GM19351 (cell line): ENCODE results near the gene PRKD1.

Experiments
- ATAC-seq: cut with Tn5 transposase; IDR thresholded peaks from one replicate; pipeline ENCODE4 v1.9.1; 2021; ENCODE audit warnings: mild to moderate bottlenecking, moderate library complexity; ENCODE audit not compliant: unreplicated experiment

The PRKD1 gene

DNA sequence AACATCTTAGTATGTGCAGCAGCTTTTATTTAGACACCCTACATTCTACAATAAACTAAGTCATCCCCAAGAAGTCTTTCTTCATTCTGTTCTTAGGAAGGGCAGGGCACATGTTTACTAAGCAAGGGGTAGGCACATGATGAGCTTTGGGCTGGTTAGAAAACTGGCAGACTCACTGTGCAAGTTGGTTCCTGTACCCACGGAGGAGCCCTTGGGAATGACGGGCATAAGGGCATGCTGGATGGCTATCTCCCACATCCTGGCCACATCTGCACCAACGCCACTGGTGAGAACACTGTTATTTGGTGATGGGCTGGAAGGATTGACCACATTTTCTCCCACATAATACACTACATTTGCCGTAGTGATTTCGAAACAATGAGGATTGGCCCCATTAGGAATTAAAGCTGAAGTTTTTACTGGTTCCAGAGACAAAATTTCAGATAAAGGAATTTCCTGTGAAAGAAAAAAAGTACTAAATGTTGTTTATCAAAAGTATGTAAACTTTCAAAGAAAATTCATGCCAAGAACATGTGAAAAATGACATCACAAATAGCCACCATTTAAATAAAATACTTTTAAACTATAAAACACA is 297.0 kb downstream of the PRKD1 start:
- ATAC-seq = no peak

DNA sequence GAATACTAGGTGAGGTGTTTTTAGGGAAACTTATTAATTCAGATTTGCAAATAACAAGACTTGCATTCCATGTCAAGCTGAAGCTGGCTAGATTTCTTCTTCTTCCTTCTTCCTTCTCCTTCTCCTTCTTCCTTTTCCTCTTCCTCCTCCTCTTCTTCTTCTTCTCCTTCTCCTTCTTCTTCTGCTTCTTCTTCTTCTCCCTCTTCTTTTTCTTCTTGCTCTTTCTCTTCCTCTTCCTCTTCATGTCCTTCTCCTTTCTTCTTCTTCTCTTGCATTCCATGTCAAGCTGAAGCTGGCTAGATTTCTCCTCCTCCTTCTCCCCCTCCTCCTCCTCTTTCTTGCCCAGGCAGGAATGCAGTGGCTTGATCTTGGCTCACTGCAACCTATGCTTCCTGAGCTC is 297.8 kb downstream of the PRKD1 start:
- no peak for ATAC-seq

DNA sequence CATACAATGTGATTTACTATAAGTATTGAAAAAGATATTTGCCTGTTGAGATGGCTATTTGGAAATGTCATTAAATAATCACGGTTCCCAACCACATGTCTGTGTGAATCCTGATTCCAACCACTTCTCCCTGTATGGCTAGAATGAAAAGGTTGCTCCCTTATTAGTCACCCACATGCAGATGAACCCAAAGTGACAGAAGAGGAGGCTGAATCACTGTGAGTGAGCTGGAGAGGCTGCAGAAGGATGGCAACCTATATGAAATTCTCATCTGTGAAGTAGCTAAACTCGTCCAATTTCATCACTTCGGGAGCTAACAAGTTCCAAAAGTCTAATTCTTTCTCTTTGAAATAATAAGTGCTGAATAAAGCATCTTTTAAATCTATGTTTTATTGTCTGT is 300.5 kb downstream of the PRKD1 start:
- no peak for ATAC-seq

DNA sequence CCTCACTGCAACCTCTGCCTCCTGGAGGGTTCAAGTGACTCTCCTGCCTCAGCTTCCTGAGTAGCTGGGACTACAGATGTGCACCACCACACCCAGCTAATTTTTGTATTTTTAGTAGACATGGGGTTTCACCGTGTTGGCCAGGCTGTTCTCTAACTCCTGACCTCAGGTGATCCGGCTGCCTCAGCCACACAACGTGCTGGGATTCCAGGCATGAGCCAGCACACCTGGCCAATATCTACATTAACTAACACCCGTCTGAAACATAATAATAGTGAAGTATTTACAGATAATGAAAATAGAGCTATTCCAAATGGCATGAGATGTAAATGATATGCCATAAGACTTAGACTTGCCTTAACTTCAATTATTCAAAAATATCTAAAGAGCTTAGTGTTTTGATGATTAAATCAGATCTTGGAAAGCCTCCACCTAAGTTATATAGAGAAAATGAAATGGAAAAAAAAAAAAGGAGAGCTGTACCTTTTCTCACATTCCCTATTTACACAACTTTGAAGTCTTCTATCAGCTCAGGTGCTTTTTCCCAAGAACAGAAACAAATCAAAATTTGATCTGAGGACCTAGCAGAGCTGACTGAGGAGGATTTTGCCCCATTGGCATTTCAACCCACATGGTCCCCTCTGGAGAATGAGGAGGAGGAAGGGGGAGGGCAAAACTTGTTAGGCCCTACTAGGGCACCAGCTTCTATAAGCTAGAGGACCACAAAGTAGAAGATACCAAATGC is 309.2 kb downstream of the PRKD1 start:
- ATAC-seq = no peak

DNA sequence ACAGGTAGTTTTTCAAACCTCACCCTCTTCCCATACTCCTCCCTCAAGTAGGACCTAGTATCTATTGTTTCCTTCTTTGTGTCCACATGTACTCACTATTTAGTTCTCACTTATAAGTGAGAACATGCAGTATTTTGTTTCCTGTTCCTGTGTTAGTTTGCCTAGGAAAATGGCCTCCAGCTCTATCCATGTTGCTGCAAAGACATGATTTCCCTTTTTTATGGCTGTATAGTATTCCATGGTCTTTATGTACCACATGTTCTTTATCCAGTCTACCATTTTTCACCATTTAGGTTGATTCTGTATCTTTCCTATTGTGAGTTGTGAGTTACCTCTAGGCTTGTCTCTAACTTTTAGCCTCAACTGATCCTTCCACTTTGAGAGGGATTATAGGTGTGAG is 310.7 kb downstream of the PRKD1 start:
- ATAC-seq = no peak

DNA sequence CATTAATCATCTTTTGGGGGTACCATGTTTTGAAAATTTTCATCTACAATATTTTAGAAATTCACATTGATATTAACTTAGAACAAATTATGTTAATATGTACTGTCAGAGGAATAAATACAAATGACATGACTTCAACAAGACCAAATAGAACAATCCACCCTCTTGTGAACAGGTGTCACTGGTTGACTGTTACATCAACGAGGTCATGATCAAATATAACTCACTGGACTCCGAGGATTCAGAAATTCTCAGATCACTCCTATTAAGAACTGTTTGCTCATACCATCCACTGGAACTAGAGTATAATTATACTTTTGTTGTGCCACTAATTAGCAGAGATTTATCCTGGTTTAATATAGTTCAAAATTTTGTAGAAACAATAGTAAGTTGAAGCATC is 318.8 kb downstream of the PRKD1 start:
- ATAC-seq = no peak

DNA sequence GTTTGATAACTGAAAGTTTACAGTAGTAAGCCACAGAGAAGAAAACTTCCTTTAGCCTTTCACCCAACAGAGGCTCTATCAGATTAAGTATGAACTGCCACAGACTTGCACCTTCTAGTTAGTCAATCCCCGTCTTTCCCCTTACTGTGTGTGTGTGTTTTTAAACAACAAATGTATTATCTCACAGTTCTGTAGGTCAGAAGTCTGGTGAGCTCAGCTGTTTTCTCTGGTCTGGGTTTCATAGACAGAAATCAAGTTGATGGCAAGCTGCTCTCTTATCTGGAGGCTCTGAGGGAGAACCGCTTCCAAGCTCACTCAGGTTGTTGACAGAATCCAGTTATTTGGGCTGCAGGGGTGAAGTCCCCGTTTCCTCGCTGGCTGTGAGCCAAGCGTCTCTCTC is 320.5 kb downstream of the PRKD1 start:
- no peak for ATAC-seq

DNA sequence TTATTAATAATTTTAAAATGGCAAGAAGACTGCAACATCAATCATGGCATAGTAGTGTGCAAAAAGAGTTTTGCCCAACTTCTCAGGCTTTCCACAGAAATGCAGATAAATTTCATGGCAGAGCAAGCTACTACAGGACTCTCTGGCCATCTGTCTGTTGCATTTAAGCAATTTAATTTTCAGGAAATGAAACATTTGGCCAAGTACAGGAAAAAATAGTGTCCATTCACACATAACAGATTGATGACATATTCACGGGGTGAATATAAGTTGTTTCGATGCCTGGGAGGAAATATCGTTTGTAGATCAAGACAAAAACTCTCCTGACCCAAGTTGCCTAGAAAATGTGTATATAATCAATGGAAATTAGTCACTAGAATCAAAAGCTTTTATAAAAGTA is 324.0 kb downstream of the PRKD1 start:
- ATAC-seq = no peak

DNA sequence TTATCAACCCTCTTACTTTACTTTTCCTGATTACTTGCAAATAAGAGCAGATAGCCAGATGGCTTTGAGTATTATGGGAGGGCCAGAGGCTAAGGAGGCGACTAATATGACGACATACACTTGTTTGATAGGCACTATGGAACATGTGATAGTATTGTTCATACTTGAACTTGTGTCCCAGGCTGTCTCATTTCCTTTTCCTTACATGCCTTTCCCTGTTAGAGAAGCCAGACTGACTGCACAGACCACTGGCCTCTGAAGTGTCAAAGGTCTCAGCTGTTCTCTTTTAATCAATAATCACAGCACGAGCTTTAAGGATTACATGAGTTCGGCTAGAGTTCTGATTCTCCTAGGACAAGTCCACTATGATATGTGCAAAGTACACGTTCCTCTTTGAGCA is 326.0 kb downstream of the PRKD1 start:
- no peak for ATAC-seq

DNA sequence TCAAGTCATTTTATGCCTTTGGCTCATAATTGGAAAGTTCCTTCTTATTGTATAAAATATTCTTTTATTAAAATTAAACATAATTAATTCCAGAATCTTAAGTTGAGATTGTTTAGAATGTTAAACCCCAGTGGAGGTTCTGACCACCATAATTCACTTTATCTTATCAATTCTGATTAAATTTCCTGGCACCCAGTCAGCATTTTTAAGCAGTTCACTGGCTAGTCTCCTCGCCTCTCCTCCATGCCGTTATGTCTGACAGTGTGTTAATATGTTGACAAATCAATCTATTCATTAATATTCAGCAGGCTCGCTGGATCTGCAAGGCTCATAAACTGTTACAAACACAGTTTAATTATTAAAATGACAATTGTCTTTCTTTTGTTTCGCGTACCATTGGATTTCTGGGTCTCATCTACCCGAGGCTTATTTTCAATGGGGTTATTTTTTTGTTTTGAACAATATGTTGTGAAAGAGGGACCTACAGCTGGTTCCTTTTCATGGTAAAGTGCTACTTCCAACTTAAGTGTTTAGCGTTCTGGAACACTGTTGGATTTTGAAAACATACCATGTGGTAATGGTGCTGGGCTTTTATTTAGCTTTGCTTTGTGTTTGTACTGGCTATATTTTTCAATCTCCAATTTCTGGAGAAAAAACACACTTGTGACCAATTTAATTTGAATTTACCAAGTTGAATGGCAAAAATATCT is 339.7 kb downstream of the PRKD1 start:
- no peak for ATAC-seq

DNA sequence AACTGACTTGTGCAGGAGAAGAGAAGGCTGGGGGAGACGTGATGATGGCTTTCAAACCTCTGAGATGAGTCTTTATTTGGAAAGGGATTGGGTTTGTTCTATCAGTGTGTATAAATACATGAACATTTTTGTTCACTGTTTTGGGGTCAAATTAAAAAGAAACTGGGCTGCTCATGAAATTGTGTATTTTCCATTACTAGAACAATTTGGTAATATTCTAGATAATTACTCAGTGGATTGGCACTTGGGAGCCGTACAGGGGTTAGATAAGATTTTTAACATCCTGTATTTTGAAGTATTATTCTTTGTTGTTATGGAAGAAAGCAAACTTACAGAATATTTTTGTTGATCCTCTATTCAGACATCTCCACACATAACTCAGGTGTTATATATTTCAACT is 340.6 kb downstream of the PRKD1 start:
- ATAC-seq = no peak

DNA sequence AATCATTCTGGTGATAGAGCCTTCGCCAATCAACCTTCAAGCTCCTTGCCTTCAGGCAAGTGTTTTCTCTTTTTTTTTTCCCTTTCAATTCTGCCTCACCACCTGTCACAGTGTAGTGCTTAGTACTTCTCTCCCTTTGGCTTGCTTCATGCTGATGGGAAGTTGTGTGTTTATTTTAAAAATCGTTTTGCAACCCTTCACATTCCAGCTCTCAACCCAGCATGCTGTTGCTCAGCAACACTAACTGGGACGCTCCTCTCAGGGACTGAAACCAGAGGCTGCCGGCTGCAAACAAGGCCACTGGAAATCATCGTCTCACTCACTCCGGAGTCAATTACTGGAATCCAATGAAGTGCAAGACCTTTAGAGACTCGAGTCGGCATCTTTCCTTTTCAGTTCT is 342.7 kb downstream of the PRKD1 start:
- ATAC-seq = no peak

DNA sequence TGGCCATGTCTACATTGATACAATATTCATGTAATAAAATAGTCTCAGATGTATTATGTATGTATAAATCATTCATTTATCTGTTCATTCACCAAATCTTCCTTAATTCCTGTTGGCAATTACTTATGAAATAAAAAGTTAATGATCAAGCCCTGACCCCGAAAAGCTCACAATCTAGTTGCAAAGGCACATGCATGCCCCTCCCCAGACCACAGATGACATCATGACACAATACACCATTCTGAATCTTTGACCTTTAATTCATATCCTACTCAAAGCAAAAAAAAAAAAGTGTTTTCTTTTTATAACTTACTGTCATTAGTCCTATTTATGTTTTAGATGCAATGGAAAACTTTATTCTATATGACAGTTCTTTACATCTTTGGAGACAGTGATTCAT is 346.9 kb downstream of the PRKD1 start:
- ATAC-seq = no peak

DNA sequence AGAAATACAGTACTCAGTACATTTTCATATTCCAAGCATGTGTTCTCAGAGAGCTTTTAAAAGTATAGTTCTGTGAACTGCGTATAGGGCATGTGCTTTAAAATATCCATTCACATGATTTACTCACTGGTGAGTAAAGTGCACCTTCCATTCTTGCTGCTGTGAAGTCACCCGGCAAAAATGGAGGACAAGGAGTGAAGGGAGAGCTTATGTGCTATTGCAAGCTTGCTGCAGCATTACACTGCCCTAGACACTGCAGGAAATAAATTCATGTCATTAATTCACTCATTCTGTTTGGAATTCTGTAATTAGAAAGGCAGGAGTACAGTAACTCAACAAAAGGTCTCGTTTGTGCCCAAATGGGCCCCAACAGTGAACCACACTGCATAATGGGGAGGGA is 347.8 kb downstream of the PRKD1 start:
- no peak for ATAC-seq

DNA sequence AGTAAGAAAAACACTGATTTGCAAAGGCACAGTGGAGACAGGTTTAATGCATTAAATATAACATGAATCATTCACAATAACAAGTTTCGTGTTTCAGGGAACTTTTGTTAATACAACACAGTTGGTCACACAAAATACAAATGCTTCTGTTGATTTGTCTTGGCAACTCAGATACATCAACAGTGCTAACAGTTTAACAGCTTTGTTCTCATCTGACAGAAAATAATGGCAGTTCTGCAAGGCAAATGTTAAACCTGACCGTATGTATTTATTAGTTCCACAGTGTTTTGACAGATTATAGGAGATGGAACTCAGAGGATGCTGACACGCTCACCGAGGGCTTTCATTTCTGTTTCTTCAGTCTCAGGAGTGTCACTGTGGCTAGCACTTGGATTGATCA is 350.7 kb downstream of the PRKD1 start:
- ATAC-seq = no peak

DNA sequence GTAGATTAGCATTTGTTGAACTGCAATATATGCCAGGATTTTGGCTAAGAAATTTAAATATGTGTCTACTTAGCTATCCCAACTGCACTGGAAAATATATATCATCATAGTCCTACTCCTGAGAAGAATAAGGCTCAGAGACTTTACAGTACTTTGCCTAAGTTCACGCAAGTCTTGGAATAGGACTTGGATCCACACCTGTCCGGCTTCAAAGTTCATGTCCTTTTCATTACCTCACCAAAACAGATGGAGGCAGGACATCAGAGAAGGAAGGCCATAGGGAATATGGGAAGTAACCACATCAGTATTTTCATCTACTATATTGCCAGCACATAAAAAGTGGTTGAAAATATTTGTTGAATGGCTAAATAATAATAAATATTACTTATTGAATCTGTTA is 358.5 kb downstream of the PRKD1 start:
- ATAC-seq = no peak

DNA sequence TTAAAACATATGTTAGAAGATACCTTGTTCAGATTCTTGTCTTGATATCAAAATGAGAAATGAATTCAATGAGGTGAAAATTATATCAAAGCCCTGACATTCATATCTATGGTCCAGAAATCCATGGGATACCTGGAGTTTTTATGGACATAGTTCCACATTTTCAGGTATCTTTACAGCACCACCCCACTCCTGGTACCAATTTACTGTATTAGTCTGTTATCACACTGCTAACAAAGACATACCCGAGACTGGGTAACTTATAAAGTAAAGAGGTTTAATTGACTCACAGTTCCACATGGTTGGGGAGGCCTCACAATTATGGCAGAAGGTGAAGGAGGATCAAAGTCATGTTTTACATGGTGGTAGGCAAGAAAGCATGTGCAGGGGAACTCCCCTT is 361.5 kb downstream of the PRKD1 start:
- ATAC-seq = no peak

DNA sequence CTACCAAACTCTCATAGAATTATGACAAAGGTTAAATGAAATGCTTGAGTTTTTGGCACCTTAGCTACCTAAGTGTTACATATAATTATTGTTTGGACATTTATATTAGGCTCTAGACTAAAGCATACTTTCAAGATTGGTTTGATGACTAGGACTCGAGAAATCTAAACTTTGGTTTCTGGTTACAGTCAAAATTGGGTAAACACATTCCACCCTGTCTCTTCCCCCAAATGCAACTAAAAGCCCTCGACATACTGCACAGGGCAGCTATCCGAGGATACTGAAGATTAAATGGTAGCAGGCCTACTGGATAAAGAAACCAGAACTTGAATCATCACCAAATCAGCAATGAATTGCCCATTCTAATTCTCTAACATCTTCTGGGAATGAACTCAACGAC is 369.1 kb downstream of the PRKD1 start:
- no peak for ATAC-seq

DNA sequence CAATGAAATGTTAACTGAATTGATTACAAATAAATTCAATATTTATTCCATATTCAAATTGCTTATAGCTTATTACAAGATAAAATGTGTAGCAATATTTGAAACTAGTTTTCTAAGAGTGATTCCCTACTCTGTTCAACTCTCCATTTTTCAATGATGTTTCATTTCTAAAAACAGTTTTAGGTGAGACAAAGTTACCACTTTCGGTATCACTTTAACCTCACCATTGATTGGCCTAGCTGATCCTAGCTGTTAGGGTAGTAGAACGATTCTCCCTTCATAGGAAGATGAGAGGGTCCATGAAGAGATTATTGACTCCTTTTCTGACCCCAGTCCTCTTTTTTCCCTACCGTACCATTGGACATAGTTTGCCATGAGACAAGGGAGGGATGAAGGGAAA is 373.3 kb downstream of the PRKD1 start:
- no peak for ATAC-seq

DNA sequence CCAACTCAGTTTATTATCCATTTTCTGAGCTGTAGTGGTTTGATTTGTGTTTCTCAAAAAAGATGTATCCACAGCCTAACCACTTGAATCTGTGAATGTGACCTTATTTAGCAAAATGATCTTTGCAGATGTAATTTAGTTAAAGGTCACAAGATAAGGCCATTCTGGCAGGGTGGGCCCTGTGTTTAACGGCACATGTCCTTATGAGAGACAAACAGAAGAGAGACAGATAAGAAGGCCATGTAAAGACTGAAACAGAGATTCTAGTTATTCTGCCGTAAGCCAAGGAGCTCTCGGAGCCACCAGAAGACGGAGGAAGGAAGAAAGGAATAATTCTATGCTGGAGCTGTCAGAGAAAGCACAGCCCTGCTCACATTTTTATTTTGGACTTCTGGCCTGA is 374.2 kb downstream of the PRKD1 start:
- no peak for ATAC-seq

DNA sequence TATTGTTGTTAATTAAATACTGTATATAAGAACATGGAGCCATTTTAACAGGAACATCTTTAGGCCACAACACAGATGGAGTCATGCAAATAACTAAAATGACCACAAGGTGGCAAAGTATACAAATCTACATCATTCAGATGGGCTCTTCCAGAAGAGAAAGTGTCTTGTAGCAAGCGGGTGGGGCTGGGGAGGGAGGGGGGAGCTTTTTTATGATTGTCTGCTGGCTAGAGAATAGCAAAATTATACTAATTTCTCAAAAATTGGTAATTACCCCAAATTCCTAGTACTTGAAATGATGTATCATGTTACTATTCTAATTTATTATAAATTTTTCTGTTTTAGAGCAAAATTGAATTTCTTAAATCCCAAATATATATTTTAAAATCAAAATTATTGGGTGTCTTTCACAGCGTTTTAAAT is 378.7 kb downstream of the PRKD1 start:
- ATAC-seq = peak; percentile 89

DNA sequence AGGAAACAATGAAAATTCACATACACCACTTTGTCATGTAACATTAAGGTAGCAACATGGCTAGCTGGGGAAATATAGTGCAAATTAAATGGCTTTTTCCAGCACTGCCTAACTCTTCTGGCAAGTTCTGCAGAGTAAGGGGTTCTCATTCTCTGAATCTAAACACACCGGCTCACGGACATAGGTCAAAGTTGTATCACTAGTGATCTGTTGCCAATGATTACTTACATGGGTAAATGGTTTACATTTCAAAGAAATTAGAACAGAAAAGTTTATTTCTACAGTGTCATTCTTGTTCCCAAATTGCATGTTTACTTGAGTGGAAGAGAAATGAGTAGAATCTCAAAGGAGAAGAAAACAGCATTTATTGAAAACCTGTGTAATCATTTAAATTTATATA is 381.9 kb downstream of the PRKD1 start:
- no peak for ATAC-seq
